IMR-90 (cell line): ENCODE results near the gene RNF41. TPM values are rescaled to one million over a fixed set of nuclear protein-coding genes. Genes with fewer than 3 reads are reported as not detected.
A peak's percentile ranks its signal among the peaks of the same experiment; 100 is the strongest.

Source experiments
- ATAC-seq: fragments of 200-7000 bp; cut with Tn5 transposase; 2 replicates; pipeline ENCODE4 v1.9.1; 2020; ENCODE audit warnings: low read depth, mild to moderate bottlenecking, moderate library complexity
- BruUV-seq: library from RNA; stranded (reverse); fragments of 400-500 nt; replicated peaks from 2 replicates; lab custom pipeline; 2021; lab: Mats Ljungman, UMichigan
- CTCF ChIA-PET: fragments of 300-600 bp; formaldehyde crosslinking; extraction: SDS; loops from one replicate; lab custom pipeline; 2021; ENCODE audit warnings: antibody characterized with exemption; lab: Yijun Ruan, JAX
- POLR2A ChIA-PET: fragments of 300-600 bp; sonication (Branson Sonifier 250); formaldehyde crosslinking; loops from one replicate; lab custom pipeline; 2022; ENCODE audit warnings: antibody characterized with exemption; ENCODE audit not compliant: unreplicated experiment; lab: Charles Lee
- DNase-seq: peaks from one replicate; pipeline ENCODE4 v3.0.0; 2013
- H2AFZ ChIP-seq: replicated peaks from 2 replicates; pipeline ENCODE3; 2013; ENCODE audit warnings: low read length, mild to moderate bottlenecking; ENCODE audit not compliant: poor library complexity
- H2AK5ac ChIP-seq: 2 replicates; pipeline ENCODE4 v1.6.1; 2013; ENCODE audit warnings: low read depth, low read length, inconsistent platforms
- H2AK9ac ChIP-seq: replicated peaks from 2 replicates; pipeline ENCODE3; 2013; ENCODE audit warnings: mild to moderate bottlenecking, low read depth, low read length, moderate library complexity; ENCODE audit not compliant: poor library complexity
- H2BK120ac ChIP-seq: 2 replicates; pipeline ENCODE4 v1.6.1; 2013; ENCODE audit warnings: low read depth, low read length, inconsistent platforms
- H2BK15ac ChIP-seq: 3 replicates; pipeline ENCODE4 v1.6.1; 2013; ENCODE audit warnings: low read depth, low read length, inconsistent platforms
- H2BK20ac ChIP-seq: 2 replicates; pipeline ENCODE4 v1.6.1; 2013; ENCODE audit warnings: low read depth, mild to moderate bottlenecking, inconsistent platforms, low read length, moderate library complexity
- H2BK5ac ChIP-seq: 2 replicates; pipeline ENCODE4 v1.6.1; 2013; ENCODE audit warnings: mild to moderate bottlenecking, low read depth, low read length, inconsistent platforms; ENCODE audit not compliant: poor library complexity, severe bottlenecking
- H3K14ac ChIP-seq: replicated peaks from 2 replicates; pipeline ENCODE4 v1.6.1; 2013; ENCODE audit warnings: low read depth, low read length, inconsistent platforms
- H3K18ac ChIP-seq: 2 replicates; pipeline ENCODE4 v1.6.1; 2013; ENCODE audit warnings: low read depth, low read length, control low read depth
- H3K23ac ChIP-seq: 2 replicates; pipeline ENCODE4 v1.6.1; 2013; ENCODE audit warnings: low read depth, low read length, inconsistent platforms
- H3K27ac ChIP-seq: 2 replicates; pipeline ENCODE4 v1.5.1; 2013; ENCODE audit warnings: mild to moderate bottlenecking, control low read depth, low read length; ENCODE audit not compliant: insufficient read depth
- H3K27me3 ChIP-seq: 2 replicates; pipeline ENCODE4 v1.6.1; 2013; ENCODE audit warnings: low read length; ENCODE audit not compliant: control insufficient read depth, insufficient read depth
- H3K36me3 ChIP-seq: 2 replicates; pipeline ENCODE4 v1.6.1; 2013; ENCODE audit warnings: low read length, mixed read lengths; ENCODE audit not compliant: control insufficient read depth, insufficient read depth
- H3K4ac ChIP-seq: 2 replicates; pipeline ENCODE4 v1.6.1; 2013; ENCODE audit warnings: low read depth, low read length, inconsistent platforms
- H3K4me1 ChIP-seq: 2 replicates; pipeline ENCODE4 v1.6.1; 2013; ENCODE audit warnings: low read length, mixed read lengths; ENCODE audit not compliant: control insufficient read depth, insufficient read depth
- H3K4me2 ChIP-seq: 2 replicates; pipeline ENCODE4 v1.6.1; 2013; ENCODE audit warnings: low read depth, mild to moderate bottlenecking, control low read depth, low read length, moderate library complexity
- H3K4me3 ChIP-seq: 2 replicates; pipeline ENCODE4 v1.5.1; 2013; ENCODE audit warnings: low read depth, mild to moderate bottlenecking, control low read depth, low read length, moderate library complexity; ENCODE audit not compliant: insufficient read depth
- H3K56ac ChIP-seq: 2 replicates; pipeline ENCODE4 v1.6.1; 2013; ENCODE audit warnings: low read length, inconsistent platforms; ENCODE audit not compliant: insufficient read depth; ENCODE audit errors: extremely low read depth
- H3K79me1 ChIP-seq, 2 experiments: 2 replicates each; pipeline ENCODE4 v1.6.1; 2013; ENCODE audit warnings: low read length in 2 of 2, inconsistent platforms in 1 of 2, low read depth in 1 of 2
- H3K9ac ChIP-seq: 2 replicates; pipeline ENCODE4 v1.6.1; 2013; ENCODE audit warnings: low read depth, low read length, control low read depth
- H3K9me1 ChIP-seq: 2 replicates; pipeline ENCODE4 v1.6.1; 2013; ENCODE audit warnings: low read length, inconsistent platforms; ENCODE audit not compliant: insufficient read depth
- H3K9me3 ChIP-seq: 2 replicates; pipeline ENCODE4 v1.6.1; 2013; ENCODE audit warnings: low read length; ENCODE audit not compliant: control insufficient read depth, insufficient read depth
- H4K20me1 ChIP-seq: 2 replicates; pipeline ENCODE4 v1.6.1; 2013; ENCODE audit warnings: low read length, inconsistent platforms; ENCODE audit not compliant: insufficient read depth
- H4K5ac ChIP-seq: 2 replicates; pipeline ENCODE4 v1.6.1; 2013; ENCODE audit warnings: mild to moderate bottlenecking, low read depth, low read length, control low read depth
- H4K8ac ChIP-seq, 2 experiments: 2 replicates each; pipeline ENCODE4 v1.6.1; 2013; ENCODE audit warnings: low read depth in 2 of 2, low read length in 2 of 2, control low read depth in 1 of 2, inconsistent platforms in 1 of 2
- H4K91ac ChIP-seq: 2 replicates; pipeline ENCODE4 v1.6.1; 2013; ENCODE audit warnings: low read depth, low read length, inconsistent platforms; ENCODE audit not compliant: insufficient read depth
- CEBPB ChIP-seq: IDR thresholded peaks from 2 replicates; pipeline ENCODE4 v1.6.1; 2012; ENCODE audit warnings: low read depth, low read length, improper control_type of control experiment
- MAZ ChIP-seq: IDR thresholded peaks from 2 replicates; pipeline ENCODE4 v1.6.1; 2012; ENCODE audit warnings: low read depth, mild to moderate bottlenecking, low read length, improper control_type of control experiment, moderate library complexity, borderline replicate concordance
- NFE2L2 ChIP-seq: fragments of 150-350 bp; IDR thresholded peaks from 2 replicates; pipeline ENCODE4 v1.6.1; 2016; ENCODE audit warnings: low read depth, mild to moderate bottlenecking, low read length
- RAD21 ChIP-seq: IDR thresholded peaks from 2 replicates; pipeline ENCODE4 v1.6.1; 2012; ENCODE audit warnings: low read length, improper control_type of control experiment
- WGBS, 2 experiments: methylation state at CpG; one replicate each; pipeline versions ENCODE4 v1.1.5 to v1.1.7; 2013; ENCODE audit warnings: missing lambda C conversion rate in 2 of 2; ENCODE audit not compliant: insufficient read length in 1 of 2; ENCODE audit errors: extremely low coverage in 2 of 2; 5-methylcytosine and 5-hydroxymethylcytosine counted together
- dilution Hi-C: fragments of 300-500 bp; cut with HindIII; formaldehyde crosslinking; loops from one replicate; pipeline ENCODE4 v1.14.3; 2018; ENCODE audit warnings: low sequenced_read_pairs; ENCODE audit not compliant: unreplicated experiment
- in situ Hi-C: fragments of 300-500 bp; cut with MboI; formaldehyde crosslinking; loops from 3 replicates; pipeline ENCODE4 v1.14.3; 2019; ENCODE audit warnings: low sequenced_read_pairs, inconsistent platforms, mixed read lengths
- intact Hi-C: fragments of 100-400 bp; cut with micrococcal nuclease; formaldehyde crosslinking; loops from 2 replicates; pipeline ENCODE4 v1.10.0; 2022
- polyA plus RNA-seq, 3 experiments: library from polyadenylated mRNA; depleted of rRNA; stranded (reverse); fragments of >200 nt; gene quantifications; 2 replicates each; pipeline ENCODE4 v1.2.3, GENCODE V29; 2012; ENCODE audit warnings: low replicate concordance in 1 of 3
- total RNA-seq: library from RNA; depleted of rRNA; stranded (reverse); fragments of >200 nt; gene quantifications from 2 replicates; pipeline ENCODE4 v1.2.3, GENCODE V29; 2012
- TF ChIP-seq, protein P1 (sequence below): conservative IDR thresholded peaks from 2 replicates; pipeline ENCODE4 v1.5.1; 2012; ENCODE audit warnings: mild to moderate bottlenecking, low read depth, low read length, improper control_type of control experiment
- TF ChIP-seq, protein P2 (sequence below): fragments of 150-350 bp; IDR thresholded peaks from 2 replicates; pipeline ENCODE4 v1.6.1; 2016; ENCODE audit warnings: low read depth, mild to moderate bottlenecking, low read length, moderate library complexity, borderline replicate concordance

The RNF41 gene
- total and polyA plus RNA-seq, 2 of the 4 experiments (the other 2 are of a cell fraction), result 112 to 272 TPM

DNA sequence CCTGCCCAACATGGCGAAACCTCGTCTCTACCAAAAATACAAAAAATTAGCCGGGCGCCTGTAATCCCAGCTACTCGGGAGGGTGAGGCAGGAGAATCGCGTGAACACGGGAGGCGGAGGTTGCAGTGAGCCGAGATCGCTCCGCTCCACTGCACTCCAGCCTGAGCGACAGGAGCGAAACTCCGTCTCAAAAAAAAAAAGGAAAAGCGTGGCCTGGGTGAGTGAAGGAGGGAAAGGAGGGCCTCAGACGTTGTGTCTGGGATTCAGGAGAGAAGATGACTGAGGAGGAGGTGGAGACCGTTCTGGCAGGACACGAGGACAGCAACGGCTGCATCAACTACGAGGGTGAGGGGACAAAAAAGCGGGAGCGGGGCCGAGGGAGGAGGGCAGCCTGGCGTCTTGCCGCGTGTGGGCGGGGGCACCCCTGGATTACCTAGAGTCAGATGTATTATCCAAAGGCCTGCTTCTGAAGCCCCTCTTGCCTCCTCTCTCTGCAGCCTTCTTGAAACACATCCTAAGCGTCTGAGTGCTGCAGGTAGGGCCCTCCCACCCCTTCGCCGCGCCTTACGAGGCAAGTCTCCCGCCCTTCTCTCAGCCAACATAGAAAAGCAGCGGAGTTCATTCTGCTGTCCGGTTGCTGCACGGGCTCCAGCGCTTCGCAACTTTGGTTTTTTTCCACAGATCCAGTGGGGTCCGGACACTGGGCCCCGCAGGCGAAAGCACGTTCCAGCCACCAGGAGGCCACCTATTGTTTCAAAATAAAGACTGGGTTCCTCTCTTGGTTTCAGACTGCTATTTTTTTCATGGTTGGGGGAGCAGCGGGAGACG lies 64.3 kb downstream of the RNF41 start:
- in situ Hi-C loops, result no loop called here
- peak overlapping the region; percentile 59; the same call in 1 of the 3 replicates for H2BK15ac ChIP-seq
- 0% methylated on average over 10 of the region's 45 CpGs; no CpG with 5 or more reads in 1 of the 2 experiments for WGBS, 2 experiments
- intact Hi-C loops, result loop anchor here (2.0 kb wide), 3 partner anchors 31 to 63 kb away; partner anchors contain the start of genes RNF41 and ZC3H10
- H3K27me3 ChIP-seq, result no peaks in the 10 kb centered on the region
- peak overlapping the region; percentile 84 for H4K91ac ChIP-seq
- peaks cover 38% of the 10 kb centered on the region for H3K36me3 ChIP-seq
- no TSS peak for BruUV-seq
- peaks cover 22% of the 10 kb centered on the region for H3K4me1 ChIP-seq
- H3K4me2 ChIP-seq, result peak overlapping the region; percentile 87
- ChIA-PET CTCF (no interaction called here), POLR2A (interaction anchor here (1.6 kb wide), 1 partner anchor 29 kb away, joined by 8 read pairs; the partner anchor contains the start of gene ESYT1)
- H2AK5ac ChIP-seq, result peak overlapping the region; percentile 86
- peak overlapping the region; percentile 43; the same call in 1 of the 2 replicates for H2BK120ac ChIP-seq
- H2AK9ac ChIP-seq, result peak overlapping the region; percentile 87
- H4K8ac ChIP-seq, result peak overlapping the region; percentile 89 to 91
- H3K9me1 ChIP-seq, result peaks cover 6% of the 10 kb centered on the region; the same call in 1 of the 2 replicates
- TF ChIP-seq RAD21 (peak; percentile 43), CEBPB (0 out of 2 replicates have a peak, but pooled peaks have one; percentile 14), NFE2L2 (no peak), MAZ (peak; percentile 56; the same call in 1 of the 2 replicates)
- TF ChIP-seq, protein P1, sequence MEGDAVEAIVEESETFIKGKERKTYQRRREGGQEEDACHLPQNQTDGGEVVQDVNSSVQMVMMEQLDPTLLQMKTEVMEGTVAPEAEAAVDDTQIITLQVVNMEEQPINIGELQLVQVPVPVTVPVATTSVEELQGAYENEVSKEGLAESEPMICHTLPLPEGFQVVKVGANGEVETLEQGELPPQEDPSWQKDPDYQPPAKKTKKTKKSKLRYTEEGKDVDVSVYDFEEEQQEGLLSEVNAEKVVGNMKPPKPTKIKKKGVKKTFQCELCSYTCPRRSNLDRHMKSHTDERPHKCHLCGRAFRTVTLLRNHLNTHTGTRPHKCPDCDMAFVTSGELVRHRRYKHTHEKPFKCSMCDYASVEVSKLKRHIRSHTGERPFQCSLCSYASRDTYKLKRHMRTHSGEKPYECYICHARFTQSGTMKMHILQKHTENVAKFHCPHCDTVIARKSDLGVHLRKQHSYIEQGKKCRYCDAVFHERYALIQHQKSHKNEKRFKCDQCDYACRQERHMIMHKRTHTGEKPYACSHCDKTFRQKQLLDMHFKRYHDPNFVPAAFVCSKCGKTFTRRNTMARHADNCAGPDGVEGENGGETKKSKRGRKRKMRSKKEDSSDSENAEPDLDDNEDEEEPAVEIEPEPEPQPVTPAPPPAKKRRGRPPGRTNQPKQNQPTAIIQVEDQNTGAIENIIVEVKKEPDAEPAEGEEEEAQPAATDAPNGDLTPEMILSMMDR, result peak; percentile 80
- TF ChIP-seq, protein P2, sequence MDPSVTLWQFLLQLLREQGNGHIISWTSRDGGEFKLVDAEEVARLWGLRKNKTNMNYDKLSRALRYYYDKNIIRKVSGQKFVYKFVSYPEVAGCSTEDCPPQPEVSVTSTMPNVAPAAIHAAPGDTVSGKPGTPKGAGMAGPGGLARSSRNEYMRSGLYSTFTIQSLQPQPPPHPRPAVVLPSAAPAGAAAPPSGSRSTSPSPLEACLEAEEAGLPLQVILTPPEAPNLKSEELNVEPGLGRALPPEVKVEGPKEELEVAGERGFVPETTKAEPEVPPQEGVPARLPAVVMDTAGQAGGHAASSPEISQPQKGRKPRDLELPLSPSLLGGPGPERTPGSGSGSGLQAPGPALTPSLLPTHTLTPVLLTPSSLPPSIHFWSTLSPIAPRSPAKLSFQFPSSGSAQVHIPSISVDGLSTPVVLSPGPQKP, result no peak
- H4K5ac ChIP-seq, result peak overlapping the region; percentile 77
- peaks cover 27 to 72% of the 10 kb centered on the region in 2 experiments for H3K79me1 ChIP-seq
- no peaks in the 10 kb centered on the region for H3K9me3 ChIP-seq
- H3K27ac ChIP-seq, result peak overlapping the region; percentile 88
- peak overlapping the region; percentile 74 for H3K23ac ChIP-seq
- H2BK20ac ChIP-seq, result 0 out of 2 replicates have a peak overlapping the region, but pooled peaks have one; percentile 4
- peaks cover 41% of the 10 kb centered on the region for H4K20me1 ChIP-seq
- dilution Hi-C loops, result no loop called here
- peak overlapping the region; percentile 96 for H3K4ac ChIP-seq
- peak overlapping the region; percentile 82 for H3K14ac ChIP-seq
- H2BK5ac ChIP-seq, result peak overlapping the region; percentile 75
- H3K18ac ChIP-seq, result peak overlapping the region; percentile 72
- peak overlapping the region; percentile 42 for H3K4me3 ChIP-seq
- peak overlapping the region; percentile 66 for H3K56ac ChIP-seq
- ATAC-seq, result peak; percentile 52
- H2AFZ ChIP-seq, result peak overlapping the region; percentile 87
- H3K9ac ChIP-seq, result peak overlapping the region; percentile 76
- peak; percentile 83 for DNase-seq
